Measurements from ENCODE around the gene VIT.
A peak's percentile ranks its signal among the peaks of the same experiment; 100 is the strongest.

The VIT gene

DNA sequence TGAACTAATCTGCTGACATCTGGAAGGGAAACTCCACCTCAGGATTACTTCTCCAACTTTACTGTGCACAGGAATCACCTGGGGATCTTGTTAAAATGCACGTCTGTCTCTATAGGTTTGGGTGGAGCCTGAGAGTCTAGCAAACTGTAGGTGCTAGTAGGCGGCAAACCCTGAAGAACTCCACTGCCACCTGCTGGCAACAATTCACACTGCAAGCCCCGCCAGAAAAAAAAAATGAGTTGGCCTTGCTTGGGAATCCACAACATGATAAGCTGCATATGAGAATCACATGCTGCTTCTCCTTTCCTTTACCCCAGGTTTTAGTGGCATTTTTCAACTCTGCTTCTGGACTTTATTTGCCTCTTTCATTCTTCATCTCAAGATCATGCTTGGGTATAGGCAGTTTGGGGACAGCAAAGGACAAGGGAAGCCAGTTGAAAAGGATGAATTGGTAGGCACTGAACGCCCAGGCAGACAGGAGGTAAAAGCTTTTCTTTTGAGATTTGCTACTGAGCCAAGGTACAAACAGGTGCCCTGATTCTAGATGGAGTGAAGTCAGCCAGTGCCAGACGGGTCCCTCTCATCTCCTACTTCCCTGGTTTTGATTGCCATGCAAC, 88.8 kb downstream of the VIT start:
- peak; percentile 7 for DNase-seq (ENCODE audit: low read depth, low spot score)
- ChIA-PET CTCF (interaction anchor here (0.6 to 31.1 kb wide), 43 partner anchors 7 to 813 kb away, joined by 3 to 545 read pairs (median 3); no protein-coding TSS in a partner anchor), POLR2A (interaction anchor here (0.6 kb wide), 1 partner anchor 1050 kb away, joined by 5 read pairs; no protein-coding TSS in a partner anchor)
- no peak overlapping the region for H3K4me3 ChIP-seq (ENCODE audit: low read depth, low read length)
- peak; percentile 86 for TF ChIP-seq CTCF (IDR thresholded peaks at IDR 0.05; ENCODE audit: insufficient read depth, low read length, missing control alignments)

DNA sequence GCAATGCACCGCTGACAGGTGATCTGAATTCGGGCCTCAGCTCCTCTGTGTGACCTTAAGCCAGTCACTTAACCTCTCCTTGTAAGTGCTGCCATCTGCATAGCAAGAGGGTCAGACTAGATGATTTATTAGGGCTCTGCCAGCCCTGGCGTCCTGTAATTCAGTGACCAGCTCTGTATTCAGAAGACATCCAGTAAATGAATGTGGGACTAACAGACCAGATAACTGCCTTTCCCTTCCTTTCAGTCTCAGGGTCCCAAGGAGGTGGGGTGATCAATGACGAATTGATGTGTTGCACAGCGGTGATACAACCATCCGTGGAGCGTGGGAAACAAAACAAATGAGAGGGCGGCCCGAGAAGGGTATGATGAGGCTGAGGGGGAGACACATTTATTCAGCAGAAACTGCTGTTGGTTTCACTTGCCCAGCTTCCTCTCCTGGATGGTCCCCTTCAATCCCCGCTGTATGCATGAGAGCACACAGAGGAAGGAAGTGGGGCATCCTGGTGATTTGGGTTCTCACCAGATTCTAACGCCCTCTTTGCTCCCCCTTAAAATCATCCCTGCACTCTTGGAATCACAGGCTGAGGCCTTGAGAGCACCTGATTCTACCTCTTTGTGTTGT, 92.8 kb downstream of the VIT start:
- POLR2A ChIA-PET: interaction anchor here (1.0 kb wide), 1 partner anchor 101 kb away, joined by 3 read pairs; no protein-coding TSS in a partner anchor
- CTCF ChIA-PET: interaction anchor here (1.0 to 31.1 kb wide), 3 partner anchors 13 to 117 kb away, joined by 5 to 545 read pairs (median 5); no protein-coding TSS in a partner anchor

GRCh38 chr2:36792951-36793350, 96.4 kb downstream of the VIT start:
- no peak for TF ChIP-seq CTCF (IDR thresholded peaks at IDR 0.05; ENCODE audit: insufficient read depth, low read length, missing control alignments)
- ChIA-PET CTCF (interaction anchor here (31.1 kb wide), 1 partner anchor 17 kb away, joined by 545 read pairs; no protein-coding TSS in a partner anchor), POLR2A (no interaction called here)
- no peak overlapping the region for H3K4me3 ChIP-seq (ENCODE audit: low read depth, low read length)
- no peak for DNase-seq (ENCODE audit: low read depth, low spot score)

More for the DNA sequence above, 92.8 kb downstream of the VIT start:
- DNase-seq (ENCODE audit: low read depth, low spot score): no peak
- H3K4me3 ChIP-seq (ENCODE audit: low read depth, low read length): no peak overlapping the region
- no peak for TF ChIP-seq CTCF (IDR thresholded peaks at IDR 0.05; ENCODE audit: insufficient read depth, low read length, missing control alignments)

DNA sequence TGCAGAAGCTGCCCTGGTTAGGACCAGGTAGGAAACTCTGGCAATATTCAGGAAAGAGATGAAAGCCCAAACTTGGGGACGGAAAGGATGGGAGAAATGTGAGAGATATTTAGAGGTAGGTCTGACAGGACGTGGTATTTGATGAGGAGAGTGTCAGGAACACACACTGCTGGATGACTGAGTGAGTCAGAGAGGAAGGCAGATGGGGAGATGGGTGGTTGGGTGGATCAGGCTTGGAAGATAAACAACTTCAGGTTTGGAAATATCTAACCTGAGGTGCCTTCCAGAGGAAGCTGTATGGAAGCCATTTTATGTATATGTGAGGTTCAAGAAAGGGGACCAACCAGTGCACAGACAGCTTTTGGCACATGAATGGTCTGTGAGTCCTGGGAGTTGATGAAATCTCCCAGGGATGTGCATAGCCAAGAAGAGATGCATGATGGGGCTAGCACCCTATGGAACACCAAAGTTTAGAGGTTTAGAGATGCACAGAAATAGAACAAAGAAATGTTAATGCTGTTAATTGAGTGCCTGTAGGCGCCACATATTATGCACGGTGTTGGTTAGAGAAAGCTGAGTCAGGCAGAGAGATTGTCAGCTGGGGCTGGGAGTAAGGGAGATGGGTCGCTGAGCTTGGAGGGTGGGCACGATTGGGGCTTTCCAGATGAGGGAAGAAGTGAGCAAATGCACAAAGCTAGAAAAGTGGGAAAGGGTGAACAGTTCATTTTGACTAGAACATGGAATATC, 101.0 kb downstream of the VIT start:
- H3K4me3 ChIP-seq (ENCODE audit: low read depth, low read length): no peak overlapping the region
- POLR2A ChIA-PET: no interaction called here
- CTCF ChIA-PET: interaction anchor here (31.1 kb wide), 1 partner anchor 22 kb away, joined by 545 read pairs; no protein-coding TSS in a partner anchor
- no peak for DNase-seq (ENCODE audit: low read depth, low spot score)
- TF ChIP-seq CTCF (IDR thresholded peaks at IDR 0.05; ENCODE audit: insufficient read depth, low read length, missing control alignments): no peak

DNA sequence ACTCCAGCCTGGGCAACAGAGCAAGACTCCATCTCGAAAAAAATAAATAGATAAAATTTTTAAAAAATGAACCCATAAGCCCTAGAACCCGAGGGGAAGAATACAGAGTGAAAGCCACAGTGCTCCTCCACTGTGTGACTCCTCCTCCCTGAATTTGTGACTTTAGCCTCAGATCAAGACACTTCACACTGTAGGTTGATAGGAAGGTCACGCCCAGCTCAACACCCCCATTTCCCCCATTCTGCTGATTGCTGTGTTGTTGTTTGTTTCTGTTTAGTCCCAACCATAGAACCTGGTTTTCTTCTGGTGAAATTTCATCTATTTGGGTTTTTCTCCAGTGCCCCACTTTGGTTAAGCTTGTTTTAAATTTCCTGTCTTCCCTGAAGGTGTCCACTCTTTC, 102.2 kb downstream of the VIT start:
- H3K4me3 ChIP-seq (ENCODE audit: low read depth, low read length): no peak overlapping the region
- DNase-seq (ENCODE audit: low read depth, low spot score): no peak
- TF ChIP-seq CTCF (IDR thresholded peaks at IDR 0.05; ENCODE audit: insufficient read depth, low read length, missing control alignments): no peak
- ChIA-PET POLR2A (no interaction called here), CTCF (interaction anchor here (31.1 kb wide), 1 partner anchor 23 kb away, joined by 545 read pairs; no protein-coding TSS in a partner anchor)

DNA sequence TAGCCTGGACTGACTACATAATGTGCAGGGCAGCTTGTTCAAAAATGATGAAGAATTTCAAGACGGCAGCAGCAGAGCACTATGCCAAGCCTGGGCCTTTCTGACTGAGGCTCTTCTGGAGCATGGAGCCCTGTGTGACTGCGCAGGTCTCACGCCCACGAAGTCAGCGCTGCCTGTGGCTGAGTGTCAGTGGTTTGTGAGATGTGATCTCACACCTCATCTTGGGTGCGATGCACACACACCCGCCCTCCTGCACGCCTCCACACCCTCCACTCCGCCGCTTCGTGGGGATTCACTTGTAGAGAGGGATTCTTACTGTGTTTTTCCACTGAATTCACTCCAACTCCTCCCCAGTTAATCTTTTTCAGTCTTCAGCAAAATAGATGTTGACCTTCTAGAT, 103.9 kb downstream of the VIT start:
- ChIA-PET CTCF (interaction anchor here (31.1 kb wide), 1 partner anchor 25 kb away, joined by 545 read pairs; no protein-coding TSS in a partner anchor), POLR2A (no interaction called here)
- H3K4me3 ChIP-seq (ENCODE audit: low read depth, low read length): no peak overlapping the region
- no peak for TF ChIP-seq CTCF (IDR thresholded peaks at IDR 0.05; ENCODE audit: insufficient read depth, low read length, missing control alignments)
- no peak for DNase-seq (ENCODE audit: low read depth, low spot score)

All from AG04449 (cell line).